ENCODE data around the gene SLC22A5.

Gene SLC22A5
- total RNA-seq, result 11.1 to 13.5 reads per million in 2 donors

DNA sequence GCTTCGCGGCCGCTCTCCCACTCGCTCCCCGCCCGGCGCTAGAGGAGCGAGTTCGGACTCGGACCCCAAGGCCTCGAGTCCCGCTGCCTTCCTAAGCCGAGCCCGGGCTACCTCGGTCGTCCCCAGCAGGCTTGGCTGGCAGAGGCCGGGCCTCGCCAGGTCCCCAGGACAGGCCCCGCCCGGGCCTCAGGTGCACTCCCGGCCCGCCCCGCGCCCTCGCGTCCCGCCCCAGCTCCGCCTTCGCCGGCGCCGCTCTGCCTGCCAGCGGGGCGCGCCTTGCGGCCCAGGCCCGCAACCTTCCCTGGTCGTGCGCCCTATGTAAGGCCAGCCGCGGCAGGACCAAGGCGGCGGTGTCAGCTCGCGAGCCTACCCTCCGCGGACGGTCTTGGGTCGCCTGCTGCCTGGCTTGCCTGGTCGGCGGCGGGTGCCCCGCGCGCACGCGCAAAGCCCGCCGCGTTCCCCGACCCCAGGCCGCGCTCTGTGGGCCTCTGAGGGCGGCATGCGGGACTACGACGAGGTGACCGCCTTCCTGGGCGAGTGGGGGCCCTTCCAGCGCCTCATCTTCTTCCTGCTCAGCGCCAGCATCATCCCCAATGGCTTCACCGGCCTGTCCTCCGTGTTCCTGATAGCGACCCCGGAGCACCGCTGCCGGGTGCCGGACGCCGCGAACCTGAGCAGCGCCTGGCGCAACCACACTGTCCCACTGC, at the start of gene SLC22A5:
TSS of gene SLC22A5 (plus strand) at position 237 of the 707 bp plus-strand sequence. CDS start at position 500, 263 bp downstream.
- peak; percentile 55 for DNase-seq

DNA sequence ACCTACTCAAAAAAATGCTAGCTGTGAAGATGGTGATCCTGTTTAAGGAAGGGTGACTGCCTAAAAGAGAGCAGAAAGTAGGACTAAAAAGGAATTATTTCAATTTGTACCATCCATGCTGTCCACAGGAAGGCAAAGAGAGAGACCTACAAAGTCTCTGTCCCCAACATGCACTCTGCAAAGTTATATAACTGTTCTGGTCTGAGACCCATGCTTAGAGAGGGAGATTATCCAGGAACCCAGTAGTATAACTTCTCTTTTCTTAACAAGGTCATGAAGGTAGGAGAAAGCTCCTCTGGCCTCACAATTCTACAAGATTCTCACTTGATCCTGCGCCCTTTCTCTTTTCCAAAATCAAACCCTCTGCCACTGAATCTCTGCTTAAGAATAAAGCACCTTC, 49.5 kb upstream of the SLC22A5 start:
- no peak for DNase-seq

DNA sequence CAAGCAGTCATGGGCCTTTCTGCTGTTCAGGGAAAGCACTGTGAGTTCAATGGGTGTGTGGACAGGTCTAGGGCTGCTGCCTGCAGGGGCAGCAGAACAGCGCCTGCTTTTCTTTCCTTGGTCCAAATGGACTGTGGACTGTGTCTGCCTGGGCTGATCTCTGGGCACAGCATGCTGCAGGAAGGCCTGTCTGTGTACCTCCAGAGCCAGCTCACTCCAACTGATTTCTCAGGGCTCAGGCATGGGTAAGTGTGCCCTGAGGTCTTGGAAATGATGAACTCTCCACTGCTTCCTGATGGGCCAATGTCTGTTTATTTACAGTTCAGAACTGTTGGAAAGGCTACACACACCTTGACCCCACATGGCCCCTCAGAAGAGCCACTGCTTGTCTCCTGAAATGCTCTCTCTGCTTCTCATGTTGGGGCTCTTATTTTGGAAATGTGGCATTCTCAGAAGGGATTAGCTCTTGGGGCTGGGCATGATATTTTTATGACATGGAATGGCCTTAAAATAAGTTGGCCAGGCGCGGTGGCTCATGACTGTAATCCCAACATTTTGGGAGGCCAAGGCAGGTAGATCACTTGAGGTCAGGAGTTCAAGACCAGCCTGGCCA, 48.3 kb upstream of the SLC22A5 start:
- DNase-seq, result no peak

DNA sequence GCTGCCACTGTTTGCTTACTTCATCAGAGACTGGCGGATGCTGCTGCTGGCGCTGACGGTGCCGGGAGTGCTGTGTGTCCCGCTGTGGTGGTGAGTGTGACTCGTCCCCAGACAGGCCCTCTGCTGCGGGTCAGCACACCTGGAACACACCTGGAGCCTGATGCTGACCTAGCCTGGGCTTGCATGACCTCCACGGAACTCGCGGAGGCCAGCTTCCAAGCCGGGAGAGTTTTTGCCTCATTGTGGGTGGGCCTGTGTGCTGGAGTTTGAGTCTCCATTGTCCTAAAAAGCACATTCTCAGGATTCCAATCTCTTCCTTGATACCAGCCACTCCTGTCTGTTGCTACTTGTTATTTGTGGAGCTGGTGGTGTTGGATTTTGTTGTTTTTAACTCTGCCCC, 47.2 kb upstream of the SLC22A5 start:
- DNase-seq, result no peak

DNA sequence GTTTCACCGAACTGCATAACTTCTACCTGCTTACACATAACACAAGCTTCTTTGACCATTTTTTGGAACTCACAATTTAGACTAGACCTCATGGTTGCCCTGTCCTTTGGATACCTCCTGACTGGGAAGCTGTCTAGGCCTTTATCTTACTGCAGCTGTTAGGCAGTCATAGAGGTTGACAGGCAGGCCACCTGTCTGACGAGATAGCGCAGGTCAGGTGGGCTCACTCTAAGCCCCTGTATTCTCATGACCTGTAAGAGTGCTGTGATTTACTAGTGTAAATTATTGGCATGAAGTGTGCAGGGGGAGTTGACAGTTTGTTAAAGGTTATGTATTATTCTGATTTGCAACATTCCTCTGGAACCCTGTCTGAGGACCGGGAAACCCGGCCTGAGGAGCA, 46.3 kb upstream of the SLC22A5 start:
- no peak for DNase-seq

DNA sequence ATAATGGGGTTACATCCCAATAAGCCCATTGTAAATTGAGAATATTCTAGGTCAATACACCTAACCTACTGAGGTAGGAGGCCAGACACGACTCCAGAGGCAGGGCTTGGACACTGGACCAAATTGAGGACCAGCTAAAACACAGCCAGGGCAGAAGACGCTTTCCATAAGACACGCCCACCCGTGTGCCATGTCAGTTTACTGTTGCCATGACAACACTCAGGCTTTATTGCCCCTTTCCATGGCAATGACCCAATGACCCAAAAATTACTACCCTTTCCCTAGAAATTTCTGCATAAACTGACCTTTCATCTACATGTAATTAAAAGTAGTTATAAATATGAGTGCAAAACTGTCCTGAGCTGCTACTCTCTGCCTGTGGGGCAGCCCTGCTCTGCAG, 43.8 kb upstream of the SLC22A5 start:
- no peak for DNase-seq

DNA sequence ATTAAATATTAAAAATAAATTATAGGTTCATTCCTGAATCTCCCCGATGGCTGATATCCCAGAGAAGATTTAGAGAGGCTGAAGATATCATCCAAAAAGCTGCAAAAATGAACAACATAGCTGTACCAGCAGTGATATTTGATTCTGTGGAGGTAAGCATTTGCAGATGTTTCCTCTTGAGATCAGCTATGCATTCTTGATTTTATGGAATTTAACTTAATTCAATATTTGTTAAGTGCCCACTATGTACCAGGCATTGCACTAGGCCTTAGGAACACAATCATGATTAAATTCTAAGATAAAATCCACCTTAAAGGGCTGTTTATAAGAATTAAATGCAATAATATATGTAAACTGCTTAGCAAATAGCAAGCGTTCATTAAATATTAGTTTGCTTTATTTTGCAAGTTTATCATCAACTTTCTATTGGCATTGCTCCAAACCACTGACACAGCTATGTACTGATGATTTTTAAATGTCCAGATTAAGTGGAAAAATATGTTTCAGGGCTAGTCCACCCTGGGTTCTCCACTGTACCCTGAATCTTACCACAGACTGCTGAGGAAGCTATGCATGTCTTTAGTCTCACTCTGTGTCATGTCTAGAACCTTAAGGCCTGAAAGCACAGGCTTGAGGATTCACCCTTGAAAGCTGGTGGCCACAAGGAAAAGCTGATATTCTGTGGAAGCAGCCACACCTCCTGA, 42.1 kb upstream of the SLC22A5 start:
- no peak for DNase-seq

DNA sequence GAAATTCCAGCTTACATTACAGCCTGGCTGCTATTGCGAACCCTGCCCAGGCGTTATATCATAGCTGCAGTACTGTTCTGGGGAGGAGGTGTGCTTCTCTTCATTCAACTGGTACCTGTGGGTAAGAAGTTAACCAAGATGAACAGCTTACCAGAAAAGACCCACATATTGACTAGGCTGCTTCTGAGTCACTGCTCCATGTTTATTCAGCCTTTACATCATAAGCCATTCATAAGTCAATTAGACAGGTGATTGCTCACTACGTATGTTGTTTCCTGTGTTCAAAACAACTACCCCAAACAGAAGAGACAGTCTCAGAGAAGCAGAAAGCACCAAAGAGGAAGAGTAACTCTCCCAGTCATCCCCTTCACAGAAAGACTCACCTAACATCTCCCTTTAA, 34.7 kb upstream of the SLC22A5 start:
- DNase-seq, result no peak

DNA sequence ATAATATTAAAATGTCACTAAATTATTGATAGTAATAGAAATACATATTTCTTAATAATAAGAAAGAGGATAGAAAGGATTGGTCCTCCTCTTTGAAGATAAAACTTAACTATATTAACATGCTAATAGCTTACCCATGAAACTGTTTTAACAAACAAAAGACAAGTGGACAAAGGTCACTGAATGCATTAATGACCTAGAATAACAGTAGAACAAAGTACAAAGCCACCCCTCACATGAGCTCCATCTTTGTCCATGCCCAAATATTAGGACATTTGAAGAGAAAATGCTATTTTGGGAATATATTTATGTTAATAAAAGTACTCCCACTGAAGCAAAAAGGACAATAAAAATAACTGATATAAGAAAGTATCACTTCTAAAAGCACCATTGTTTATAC, 34.1 kb upstream of the SLC22A5 start:
- no peak for DNase-seq

DNA sequence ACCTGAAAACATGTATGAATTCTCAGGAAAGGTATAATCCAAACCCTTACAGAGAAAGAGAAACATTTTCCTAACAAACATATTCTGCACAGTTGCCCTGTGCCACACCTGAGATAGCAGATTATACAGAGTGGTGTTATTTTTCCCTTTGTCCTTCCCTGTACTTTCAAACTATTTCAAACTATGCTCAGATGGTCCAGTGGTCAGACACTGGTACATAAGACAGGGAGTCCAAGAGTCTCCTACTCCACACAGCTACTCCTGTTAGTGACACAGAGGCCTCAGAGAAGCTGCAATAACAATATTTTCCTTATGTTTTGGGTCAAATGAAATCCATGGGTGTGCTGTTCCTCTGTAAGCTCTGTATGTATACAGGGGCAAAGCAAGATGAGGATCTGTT, 30.0 kb upstream of the SLC22A5 start:
- DNase-seq, result no peak

DNA sequence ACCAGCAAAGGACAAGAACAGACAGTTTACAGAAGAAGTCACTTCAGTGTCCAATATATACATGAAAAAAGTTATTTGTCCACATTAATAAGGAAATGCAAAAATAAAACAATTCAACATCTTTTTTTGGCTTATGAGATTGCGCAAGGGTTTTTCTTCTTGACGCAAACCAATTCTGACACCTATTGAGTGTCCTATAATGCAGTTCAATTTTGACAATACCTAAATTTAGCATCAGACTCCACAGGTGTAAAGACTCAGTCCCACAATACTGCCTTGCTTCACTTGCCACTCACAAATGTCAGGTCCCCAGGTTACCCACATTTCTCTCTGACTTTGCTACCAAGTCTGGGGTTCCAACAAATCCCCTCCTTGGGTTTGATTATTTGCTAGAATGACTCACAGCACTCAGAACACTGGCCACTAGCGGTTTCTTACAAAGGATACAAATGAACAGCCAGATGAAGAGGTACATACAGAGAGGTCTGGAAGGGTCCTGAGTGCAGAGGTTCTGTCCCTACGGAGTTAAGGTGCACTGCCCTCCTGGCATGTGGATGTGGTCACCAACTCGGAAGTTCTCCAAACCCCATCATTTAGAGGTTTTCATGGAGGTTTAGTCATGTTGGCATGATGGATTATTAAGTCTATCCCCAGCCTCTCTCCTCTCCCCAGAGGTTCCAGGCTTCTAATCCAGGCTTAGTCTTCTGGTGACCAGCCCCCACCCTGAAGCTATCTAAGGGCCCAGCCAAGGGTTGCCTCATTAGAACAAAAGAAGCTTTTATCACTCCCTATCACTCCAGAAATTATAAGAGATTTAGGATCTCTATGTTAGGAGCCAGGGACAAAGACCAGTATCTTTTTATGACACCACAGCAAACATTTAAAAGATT, 27.0 kb upstream of the SLC22A5 start:
- no peak for DNase-seq

DNA sequence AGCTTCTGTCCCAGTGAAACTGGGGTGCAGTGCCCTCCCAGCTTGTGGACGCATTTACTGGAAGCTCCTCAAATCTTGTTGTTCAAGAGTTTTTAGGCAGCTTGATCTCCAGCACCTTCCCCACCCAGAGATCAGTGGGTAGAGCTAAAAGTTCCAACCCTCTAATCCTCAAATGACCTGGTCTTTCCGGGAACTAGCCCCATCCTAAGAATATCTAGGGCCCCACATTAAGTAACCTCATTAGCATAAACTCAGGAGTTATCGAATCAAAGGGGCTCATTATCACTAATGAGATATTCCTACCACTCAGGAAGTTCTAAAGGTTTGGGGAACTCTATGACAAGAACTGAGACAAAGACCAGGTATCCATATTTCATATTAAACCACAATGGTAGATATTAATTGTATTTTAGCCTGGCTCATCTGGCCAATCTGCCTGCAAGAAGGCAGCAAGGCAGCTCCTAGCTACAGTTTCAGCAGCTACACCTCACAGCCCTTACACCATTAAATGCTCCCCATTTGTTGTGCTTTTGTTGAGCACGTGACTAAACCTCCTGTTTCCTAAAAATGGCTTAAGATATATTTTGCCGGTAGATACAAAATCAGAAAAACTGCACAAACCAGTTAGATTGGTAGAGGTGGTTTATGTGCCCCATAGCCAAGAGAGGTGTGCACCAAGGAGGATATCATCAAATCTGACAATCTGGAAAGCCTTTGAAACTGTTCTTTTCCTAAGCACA, 24.6 kb upstream of the SLC22A5 start:
- no peak for DNase-seq

DNA sequence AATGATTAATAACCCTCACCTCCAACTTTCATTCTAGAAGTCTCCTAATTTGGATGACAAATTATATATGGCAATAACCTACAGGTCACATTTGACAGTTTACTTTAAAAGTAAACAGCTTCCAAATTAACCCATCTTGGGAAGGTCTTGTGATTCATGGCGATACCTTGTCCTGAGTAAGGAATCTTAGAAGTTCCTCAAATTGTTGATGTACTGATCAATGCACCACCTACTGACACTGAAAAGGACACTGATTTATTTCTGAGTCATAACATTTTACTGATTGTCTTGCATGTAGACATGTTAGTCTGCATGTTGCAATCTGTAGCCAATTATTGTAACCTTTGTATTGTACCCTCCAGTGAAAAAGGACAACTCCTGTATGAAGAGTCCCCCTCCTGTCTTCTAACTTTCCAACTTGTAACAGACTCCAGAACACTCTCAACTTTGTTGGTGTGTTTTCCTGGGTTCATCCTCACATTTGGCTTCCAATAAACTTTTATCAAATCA, 16.0 kb upstream of the SLC22A5 start:
- no peak for DNase-seq

DNA sequence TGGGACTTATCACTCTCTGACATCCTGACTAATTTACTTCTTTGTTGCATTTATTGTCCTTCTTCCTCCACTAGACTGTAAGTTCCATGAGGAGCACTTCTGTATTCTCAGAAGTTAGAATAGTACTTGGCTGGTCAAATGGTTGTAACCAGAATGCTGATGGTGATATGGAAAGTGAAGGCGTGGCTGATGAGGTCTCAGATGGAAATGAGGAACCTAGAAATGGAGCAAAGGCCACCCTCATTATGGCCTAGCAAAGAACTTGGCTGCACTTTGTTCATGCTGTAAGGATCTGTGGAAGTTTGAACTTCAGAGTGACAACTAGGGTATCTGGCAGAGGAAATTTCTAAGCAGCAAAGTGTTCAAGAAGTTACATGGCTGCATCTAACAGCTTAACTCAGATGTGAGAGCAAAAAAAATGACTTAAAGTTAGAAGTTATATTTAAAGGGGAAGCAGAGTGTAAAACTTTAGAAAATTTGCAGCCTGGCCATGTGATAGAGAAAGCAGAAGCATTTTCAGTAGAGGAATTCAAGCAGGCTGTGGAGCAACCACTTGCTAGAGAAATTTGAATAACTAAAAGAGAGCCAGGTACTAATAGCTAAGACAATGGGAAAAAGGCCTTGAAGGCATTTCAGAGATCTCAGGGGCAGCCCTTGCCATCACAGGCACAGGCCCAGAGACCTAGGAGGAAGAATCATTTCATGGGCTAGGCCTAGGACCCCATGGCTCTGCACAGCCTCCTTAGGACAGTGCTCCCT, 14.9 kb upstream of the SLC22A5 start:
- no peak for DNase-seq

DNA sequence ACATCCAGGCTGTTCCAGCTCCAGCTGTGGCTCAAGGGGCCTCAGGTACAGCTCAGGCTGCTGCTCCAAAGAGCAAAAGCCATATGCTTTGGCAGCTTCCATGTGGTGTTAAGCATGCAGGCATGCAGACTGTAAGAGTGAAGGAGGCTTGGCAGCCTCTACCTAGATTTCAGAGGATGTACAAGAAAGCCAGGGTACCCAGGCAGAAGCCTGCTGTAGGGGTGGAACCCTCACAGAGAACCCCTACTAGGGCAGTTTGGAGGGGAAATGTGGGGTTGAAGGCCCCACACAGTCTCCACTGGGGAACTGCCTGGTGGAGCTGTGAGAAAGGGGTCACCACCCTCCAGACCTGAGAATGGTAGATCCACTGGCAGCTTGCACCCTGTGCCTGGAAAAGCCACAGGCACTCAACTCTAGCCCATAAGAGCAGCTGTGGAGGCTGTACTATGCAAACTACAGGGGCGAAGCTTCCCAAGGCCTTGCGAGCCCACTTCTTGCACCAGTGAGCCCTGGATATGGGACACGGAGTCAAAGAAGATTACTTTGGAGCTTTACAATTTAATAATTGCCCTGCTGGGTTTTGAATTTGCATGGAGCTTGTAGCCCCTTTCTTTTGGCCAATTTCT, 14.3 kb upstream of the SLC22A5 start:
- DNase-seq, result no peak

DNA sequence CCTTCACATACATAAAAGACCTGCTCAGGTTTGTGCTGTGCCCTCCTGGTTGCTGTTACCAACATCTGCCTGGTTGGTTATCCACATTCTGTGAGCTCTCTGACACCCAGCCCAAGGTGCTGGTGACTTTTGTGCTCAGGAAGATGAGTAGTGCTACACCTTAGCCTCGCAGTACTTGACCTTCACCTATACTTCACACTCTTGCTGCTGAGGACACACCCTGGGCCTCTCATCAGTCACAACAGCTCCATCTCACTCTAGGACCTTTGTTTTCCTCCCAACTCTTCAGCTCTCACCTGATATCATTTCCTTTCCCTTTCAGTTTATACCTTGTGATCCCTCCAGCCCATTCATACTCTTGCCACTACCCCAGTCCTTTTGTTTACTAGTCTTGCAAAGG, 10.7 kb upstream of the SLC22A5 start:
- DNase-seq, result no peak

DNA sequence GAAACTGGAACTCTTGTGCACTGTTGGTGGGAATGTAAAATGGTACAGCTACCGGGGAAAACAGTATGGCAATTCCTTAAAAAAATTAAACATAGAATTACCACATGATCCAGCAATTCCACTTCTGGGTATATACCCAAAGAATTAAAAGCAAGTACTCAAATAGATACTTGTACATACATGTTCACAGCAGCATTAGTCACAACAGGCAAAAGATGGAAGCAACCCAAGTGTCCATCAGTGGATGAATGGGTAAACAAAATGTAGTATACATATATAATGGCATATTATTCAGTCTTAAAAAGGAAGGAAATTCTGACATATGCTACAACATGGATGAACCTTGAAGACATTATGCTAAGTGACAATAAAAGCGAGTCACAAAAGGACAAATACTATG, 7.4 kb upstream of the SLC22A5 start:
- no peak for DNase-seq

DNA sequence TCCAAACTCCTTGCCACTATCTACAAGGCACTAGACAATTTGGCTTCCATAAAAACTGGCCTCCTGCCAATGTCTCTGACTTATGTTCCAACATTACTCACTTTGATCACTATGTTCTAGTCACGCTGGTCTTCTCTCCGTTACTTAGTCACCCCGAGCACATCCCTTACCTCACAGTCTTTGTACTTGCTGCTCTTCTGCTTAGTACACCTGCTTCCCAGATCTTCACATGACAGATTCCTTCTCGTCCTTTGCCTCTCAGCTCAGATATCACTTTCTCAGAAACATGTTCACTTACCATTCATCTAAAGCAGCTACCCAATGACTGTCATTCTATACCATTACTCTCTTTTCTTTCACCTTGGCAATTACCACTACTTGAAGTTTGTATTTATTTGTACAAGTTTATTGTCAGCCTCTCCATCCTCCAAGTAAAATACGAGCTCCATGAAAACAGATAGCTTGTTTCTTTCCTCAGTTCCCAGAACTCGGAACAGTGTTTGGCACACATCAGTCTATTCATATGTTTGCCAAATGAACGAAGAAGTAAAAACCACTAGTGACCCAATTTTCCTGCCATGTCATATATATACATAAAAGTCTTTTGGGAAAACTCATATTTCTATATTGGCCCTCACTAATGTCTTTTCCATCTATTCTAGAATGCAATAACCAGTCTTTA, 5.9 kb upstream of the SLC22A5 start:
- no peak for DNase-seq

DNA sequence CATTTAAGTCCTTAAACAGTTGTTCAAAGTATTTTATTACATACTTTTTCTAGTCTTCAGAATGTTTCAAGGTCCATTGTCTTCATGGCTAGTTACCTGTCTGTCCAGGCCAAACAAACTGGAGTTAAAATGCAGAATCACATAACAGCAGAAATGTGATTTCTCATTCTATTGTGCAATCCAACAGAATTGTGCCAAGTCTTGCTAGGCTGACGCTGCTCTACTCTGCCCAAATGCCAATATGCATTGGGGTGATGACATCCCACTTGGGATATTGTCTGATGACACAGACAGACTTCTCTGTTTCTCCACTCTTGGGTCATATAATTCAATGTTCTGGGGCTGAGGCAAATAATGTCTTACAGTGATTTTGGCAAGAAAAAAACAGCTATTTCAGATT, 5.2 kb upstream of the SLC22A5 start:
- no peak for DNase-seq

DNA sequence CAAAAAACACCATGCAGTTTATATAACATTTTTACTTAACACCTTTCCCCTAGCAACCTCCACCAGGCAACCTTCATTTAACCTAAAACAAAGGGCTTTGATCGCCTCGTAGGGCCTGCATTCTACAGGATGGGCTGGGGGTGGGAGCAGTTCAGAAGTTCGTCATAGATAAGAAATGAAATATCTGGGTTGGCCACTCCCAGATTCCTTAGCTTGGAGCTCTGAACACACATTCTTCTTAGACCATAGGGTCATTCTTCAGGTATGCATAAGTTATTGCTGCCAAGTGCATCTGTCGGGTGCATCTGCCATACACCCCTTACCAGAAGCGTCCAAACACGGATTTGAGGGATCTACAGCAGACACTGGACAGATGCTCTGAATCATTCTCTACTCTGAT, 4.3 kb upstream of the SLC22A5 start:
- DNase-seq, result no peak
